Right lobe of liver (tissue), 6 donors: ENCODE measurements around the gene TMEM50B. TPM values are rescaled to one million over a fixed set of nuclear protein-coding genes. Genes with fewer than 3 reads are reported as not detected.
A peak's percentile ranks its signal among the peaks of the same experiment; 100 is the strongest.

Source experiments
- ATAC-seq, 4 donors: fragments of 200-7000 bp; cut with Tn5 transposase; one replicate each; pipeline ENCODE4 v1.9.1; 2020; ENCODE audit warnings: mild to moderate bottlenecking in 4 of 4, moderate library complexity in 4 of 4
- DNase-seq, 3 donors: peaks; one replicate each; pipeline ENCODE4 v3.0.0-alpha.2; 2020
- H3K27ac ChIP-seq, 3 donors: fragments of 200-600 bp; one replicate each; pipeline ENCODE4 v1.8.0; 2022
- H3K27me3 ChIP-seq, 2 donors: fragments of 200-600 bp; one replicate each; pipeline ENCODE4 v1.8.0; 2022
- H3K36me3 ChIP-seq, 4 donors: fragments of 200-600 bp; sonication (generic) in 1 of 4; one replicate each; pipeline versions ENCODE4 v1.5.1 to v1.8.0; 2017 to 2022; ENCODE audit warnings: control low read depth in 1 of 4
- H3K4me1 ChIP-seq, 4 donors: fragments of 200-600 bp; sonication (generic) in 1 of 4; one replicate each; pipeline versions ENCODE4 v1.5.1 to v1.8.0; 2017 to 2022; ENCODE audit warnings: control low read depth in 1 of 4
- H3K4me3 ChIP-seq, 3 donors: fragments of 200-600 bp; one replicate each; pipeline ENCODE4 v1.8.0; 2022
- H3K9me3 ChIP-seq, 4 donors: fragments of 200-600 bp; sonication (generic) in 1 of 4; one replicate each; pipeline versions ENCODE4 v1.5.1 to v1.8.0; 2017 to 2022; ENCODE audit warnings: control low read depth in 1 of 4
- CTCF ChIP-seq, 4 donors: fragments of 200-600 bp in 3 of 4; fragments of 450-650 bp in 1 of 4; IDR thresholded peaks; one replicate each; pipeline versions ENCODE4 v1.5.1 to v1.8.0; 2016 to 2022; ENCODE audit warnings: antibody characterized with exemption in 4 of 4, mild to moderate bottlenecking in 2 of 4
- POLR2A ChIP-seq: fragments of 450-650 bp; IDR thresholded peaks from one replicate; pipeline ENCODE4 v1.6.1; 2017; ENCODE audit warnings: antibody characterized with exemption, mild to moderate bottlenecking
- WGBS: methylation state at CpG from one replicate; pipeline ENCODE4 v1.1.6; 2018; ENCODE audit warnings: low coverage, low lambda C conversion rate; ENCODE audit not compliant: insufficient coverage; ENCODE audit errors: missing lambda C conversion rate; 5-methylcytosine and 5-hydroxymethylcytosine counted together
- intact Hi-C, 2 donors: fragments of 100-400 bp; cut with DNase I; formaldehyde crosslinking; loops; one replicate each; pipeline versions ENCODE4 v1.11.2 to v1.14.1; 2022
- total RNA-seq, 6 experiments: library from RNA; depleted of rRNA in 2 of 6; stranded (reverse); fragments of >200 nt in 2 of 6; fragmentation: NEBNext Ultra II Directional in 3 of 6; extraction: Animal tissue kit (Norgen Biotek cat#: 25700) in 3 of 6; gene quantifications; one replicate each; pipeline versions ENCODE4 v1.1.0 to v1.2.4, GENCODE V29; 2016 to 2023
- donor health status: DM: no; HTN: yes; CAD: no.
- donor health status: DM: no; HTN: no; CAD: no.
- donor health status: DM: no; HTN: no; CAD: no.
- donor health status: DM: no; HTN: yes; CAD: no.
- donor health status: DM: no; HTN: yes; CAD: no.

TMEM50B gene
- total RNA-seq, 6 experiments from 2014 or later = 13.0 to 35.4 (median 20.2) TPM

- H3K4me1 ChIP-seq = peaks cover 0 to 23% (median 8%) of the 10 kb centered on the region in 4 donors
- no peaks in the 10 kb centered on the region for H3K36me3 ChIP-seq
- WGBS = 3% methylated on average over 31 of the region's 47 CpGs
- peak overlapping the region; percentile 42 to 87 (median 84) for H3K4me3 ChIP-seq
- H3K27ac ChIP-seq = peak overlapping the region; percentile 87 to 96 (median 93)
- TF ChIP-seq POLR2A (peak; percentile 70), CTCF (IDR thresholded peaks at IDR 0.05) (no peak)
- ATAC-seq (peak; percentile 60 to 65 (median 62)), DNase-seq (peak; percentile 53 to 77 (median 73))
- no peaks in the 10 kb centered on the region for H3K27me3 ChIP-seq
- intact Hi-C loops = no loop called here
- no peaks in the 10 kb centered on the region for H3K9me3 ChIP-seq
These were observed 75.8 kb downstream of the TMEM50B start for GRCh38 chr21:33403786-33404585.

DNA sequence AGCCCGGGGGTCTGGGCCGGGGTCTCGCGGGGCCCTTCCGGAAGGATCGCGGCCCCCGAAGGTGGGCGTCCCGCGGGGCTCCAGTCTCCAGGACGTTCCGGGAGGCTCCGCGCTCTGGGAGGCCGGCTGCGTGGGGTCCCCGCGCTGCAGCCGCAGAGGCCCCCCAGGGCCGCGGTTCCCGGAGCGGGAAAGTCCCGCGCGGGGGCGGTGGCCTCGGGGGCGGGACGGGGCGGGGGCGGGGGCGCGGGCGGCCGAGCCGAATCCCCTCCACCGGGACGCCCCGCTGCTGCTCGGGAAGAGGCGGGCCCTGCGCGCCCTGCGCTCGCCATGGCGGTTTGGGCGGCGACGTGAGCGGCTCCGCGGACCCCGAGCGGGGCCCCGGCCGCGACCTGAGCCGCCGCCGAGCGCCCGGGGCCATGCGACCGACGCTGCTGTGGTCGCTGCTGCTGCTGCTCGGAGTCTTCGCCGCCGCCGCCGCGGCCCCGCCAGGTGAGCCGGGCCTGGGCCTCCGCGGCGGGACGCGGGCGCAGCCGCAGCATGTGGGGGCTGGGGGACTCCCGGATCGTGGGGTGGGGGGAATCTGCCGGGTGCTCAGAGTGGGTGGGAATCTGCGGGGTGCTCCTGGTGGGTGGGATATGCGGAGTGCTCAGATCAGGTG is 76.5 kb downstream of the TMEM50B start, which contains the start of gene IFNGR2:
TSS of gene IFNGR2 (plus strand) at position 286 of the 658 bp plus-strand sequence. CDS start at position 417, 131 bp downstream.
- peak within 1 kb of the TSS; percentile 42 to 87 (median 84) for H3K4me3 ChIP-seq
- no peaks in the 10 kb centered on the region for H3K27me3 ChIP-seq
- DNase-seq (peak; percentile 71 to 76 (median 73)), ATAC-seq (peak; percentile 27 to 59 (median 44))
- 3% methylated on average over 27 of the region's 89 CpGs for WGBS
- peak within 1 kb of the TSS; percentile 87 to 96 (median 93) for H3K27ac ChIP-seq
- no peaks in the 10 kb centered on the region for H3K36me3 ChIP-seq
- no peaks in the 10 kb centered on the region for H3K9me3 ChIP-seq
- TF ChIP-seq POLR2A = peak; percentile 61
- no peak for TF ChIP-seq CTCF (IDR thresholded peaks at IDR 0.05)
- intact Hi-C loops = no loop called here
- peaks cover 0 to 23% (median 8%) of the 10 kb centered on the region in 4 donors for H3K4me1 ChIP-seq

DNA sequence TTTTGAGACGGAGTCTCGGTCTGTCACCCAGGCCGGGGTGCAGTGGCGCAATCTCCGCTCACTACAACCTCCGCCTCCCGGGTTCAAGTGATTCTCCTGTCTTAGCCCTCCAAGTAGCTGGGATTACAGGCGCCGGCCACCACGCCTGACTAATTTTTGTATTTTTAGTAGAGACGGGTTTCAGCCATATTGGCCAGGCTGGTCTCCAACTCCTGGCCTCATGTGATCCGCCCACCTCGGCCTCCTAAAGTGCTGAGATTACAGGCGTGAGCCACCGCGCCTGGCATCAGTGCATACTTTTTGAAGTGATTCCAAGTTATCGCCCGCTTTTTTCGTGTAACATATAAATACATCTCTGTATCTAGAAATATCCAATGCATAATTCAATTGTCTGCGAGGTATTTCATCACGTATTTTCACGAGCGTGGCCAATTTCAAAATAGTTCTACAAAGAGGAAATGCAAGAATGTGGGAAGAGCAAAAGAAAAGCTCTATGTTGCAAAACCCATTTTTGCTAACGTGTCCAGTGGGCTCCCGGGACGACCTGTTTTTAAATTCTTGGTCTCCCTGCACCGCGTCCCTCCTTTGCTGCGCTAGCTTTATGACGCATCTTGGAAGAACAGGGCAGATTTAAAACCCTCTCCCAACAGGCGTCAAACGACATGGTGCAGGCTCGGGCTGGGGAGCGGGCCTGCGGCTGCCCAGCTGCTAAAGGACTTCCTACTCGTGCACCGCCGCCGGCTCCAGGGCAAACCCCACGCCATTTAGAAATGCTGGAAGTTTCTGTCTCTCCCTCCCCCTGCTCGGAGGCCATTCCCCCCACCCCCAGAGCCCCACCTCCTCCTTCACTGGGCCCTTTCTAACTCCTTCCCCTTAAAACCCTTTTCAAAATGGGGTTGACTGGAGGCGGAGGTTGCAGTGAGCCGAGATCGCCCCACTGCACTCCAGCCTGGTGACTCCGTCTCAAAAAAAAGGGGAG is 77.5 kb downstream of the TMEM50B start:
- DNase-seq (peak; percentile 67 to 78 (median 68)), ATAC-seq (peak in 3 of 4 donors; percentile 11 to 15 (median 12))
- Histone ChIP-seq H3K36me3 (no peaks in the 10 kb centered on the region), H3K27me3 (no peaks in the 10 kb centered on the region), H3K27ac (peak overlapping the region; percentile 3 to 96 (median 87)), H3K4me1 (peaks cover 0 to 23% (median 8%) of the 10 kb centered on the region in 4 donors), H3K4me3 (peak overlapping the region; percentile 42 to 87 (median 84)), H3K9me3 (no peaks in the 10 kb centered on the region)
- WGBS = 60% methylated on average over 34 of the region's 45 CpGs
- intact Hi-C loops = no loop called here
- TF ChIP-seq CTCF (IDR thresholded peaks at IDR 0.05) (no peak), POLR2A (peak; percentile 56)

DNA sequence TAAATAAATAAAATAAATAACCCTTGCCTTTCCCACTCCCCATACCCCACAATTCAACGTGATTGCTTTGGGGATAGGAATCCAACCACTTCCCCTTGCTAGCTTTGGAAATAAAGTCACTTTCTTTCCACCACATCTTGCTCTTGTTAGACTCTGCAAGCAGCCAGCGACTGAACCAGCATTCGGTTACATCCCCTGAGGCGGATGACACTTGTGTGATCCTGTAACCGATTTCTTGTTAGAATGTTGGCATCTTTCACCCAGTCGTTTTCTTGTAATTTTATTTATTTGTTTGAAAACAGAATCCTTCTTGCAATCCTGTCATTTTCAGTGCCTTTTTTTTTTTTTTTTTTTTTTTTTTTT is 78.2 kb downstream of the TMEM50B start:
- intact Hi-C loops = no loop called here
- Histone ChIP-seq H3K36me3 (no peaks in the 10 kb centered on the region), H3K4me3 (no peak overlapping the region), H3K4me1 (peaks cover 0 to 23% (median 8%) of the 10 kb centered on the region in 4 donors), H3K9me3 (no peaks in the 10 kb centered on the region), H3K27ac (peak overlapping the region in 2 of 3 donors; percentile 7 to 87), H3K27me3 (no peaks in the 10 kb centered on the region)
- WGBS = 47% methylated on average over 6 of the region's 6 CpGs
- ATAC-seq = no peak
- no peak for TF ChIP-seq POLR2A
- TF ChIP-seq CTCF (IDR thresholded peaks at IDR 0.05) = no peak
- no peak for DNase-seq
